Ectodermal cell (in vitro differentiated cells): Measurements from ENCODE around the gene LRP11.

Experiments used
- H3K27ac ChIP-seq: 2 replicates; pipeline ENCODE4 v1.7.0; 2013; ENCODE audit warnings: mild to moderate bottlenecking, low read depth, low read length; ENCODE audit not compliant: insufficient read depth, poor library complexity, severe bottlenecking
- H3K27me3 ChIP-seq: 2 replicates; pipeline ENCODE4 v1.7.0; 2013; ENCODE audit warnings: mild to moderate bottlenecking, low read length; ENCODE audit not compliant: insufficient read depth, control insufficient read depth, poor library complexity, severe bottlenecking
- H3K36me3 ChIP-seq: one replicate; pipeline ENCODE4 v1.7.0; 2013; ENCODE audit warnings: low read length; ENCODE audit not compliant: control insufficient read depth, insufficient read depth
- H3K4me1 ChIP-seq: one replicate; pipeline ENCODE4 v1.7.0; 2013; ENCODE audit warnings: low read length; ENCODE audit not compliant: control insufficient read depth, insufficient read depth
- H3K4me3 ChIP-seq: 2 replicates; pipeline ENCODE4 v1.7.0; 2013; ENCODE audit warnings: low read depth, low read length, control low read depth; ENCODE audit not compliant: insufficient read depth
- H3K9me3 ChIP-seq: 2 replicates; pipeline ENCODE4 v1.7.0; 2013; ENCODE audit warnings: mild to moderate bottlenecking, low read length, moderate library complexity; ENCODE audit not compliant: control insufficient read depth
- WGBS, 2 experiments: methylation state at CpG; one replicate each; pipeline ENCODE4 v1.1.7; 2013; ENCODE audit warnings: missing lambda C conversion rate in 2 of 2; 5-methylcytosine and 5-hydroxymethylcytosine counted together

The LRP11 gene

DNA sequence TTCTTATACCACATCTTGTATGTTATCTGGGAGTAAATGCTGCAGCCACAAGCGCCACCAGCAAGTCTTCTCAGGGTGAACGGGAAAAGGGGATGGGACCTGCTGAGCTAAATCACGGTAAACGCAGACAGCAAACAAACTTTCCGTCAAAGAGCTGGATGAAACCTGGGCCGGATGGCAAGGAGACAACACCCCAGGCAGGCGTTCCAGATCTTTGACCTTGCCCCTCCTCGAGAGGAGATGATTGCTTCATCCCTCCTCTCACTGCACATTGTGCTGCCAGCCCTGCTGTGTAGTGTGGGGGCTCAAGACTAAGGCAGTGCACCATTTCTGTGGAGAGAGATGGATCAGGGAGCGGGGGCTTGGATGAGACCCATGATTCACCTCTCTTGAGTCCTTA, 23.9 kb upstream of the LRP11 start:
- WGBS, 2 experiments = 83 to 87% methylated on average over 9 of the region's 9 CpGs
- Histone ChIP-seq H3K27me3 (peaks cover 10% of the 10 kb centered on the region), H3K4me3 (no peak overlapping the region), H3K9me3 (no peaks in the 10 kb centered on the region), H3K36me3 (no peaks in the 10 kb centered on the region), H3K27ac (no peak overlapping the region), H3K4me1 (no peaks in the 10 kb centered on the region)

DNA sequence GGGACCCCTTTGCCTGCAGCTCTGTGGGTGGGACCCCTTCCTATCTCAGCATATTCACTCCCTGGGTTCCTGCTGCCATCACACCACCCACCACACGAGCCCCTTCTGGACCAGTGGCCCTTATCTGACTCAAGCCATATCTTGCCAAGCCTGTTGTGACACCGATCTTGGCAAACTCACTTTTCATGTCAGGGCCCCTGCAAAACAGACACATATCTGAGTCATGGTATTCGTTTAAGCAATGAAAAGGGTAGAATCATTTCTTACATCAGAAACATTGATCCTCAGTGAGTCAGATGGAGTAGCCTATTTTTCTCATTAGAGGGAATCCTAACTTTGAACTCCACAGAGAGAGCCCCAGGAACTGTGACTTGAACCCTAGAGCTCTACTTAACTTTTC, 23.2 kb upstream of the LRP11 start:
- Histone ChIP-seq H3K4me3 (no peak overlapping the region), H3K36me3 (no peaks in the 10 kb centered on the region), H3K27ac (no peak overlapping the region), H3K9me3 (no peaks in the 10 kb centered on the region), H3K27me3 (peaks cover 10% of the 10 kb centered on the region), H3K4me1 (no peaks in the 10 kb centered on the region)
- 90 to 92% methylated on average over 3 of the region's 3 CpGs for whole genome bisulfite sequencing, 2 experiments

DNA sequence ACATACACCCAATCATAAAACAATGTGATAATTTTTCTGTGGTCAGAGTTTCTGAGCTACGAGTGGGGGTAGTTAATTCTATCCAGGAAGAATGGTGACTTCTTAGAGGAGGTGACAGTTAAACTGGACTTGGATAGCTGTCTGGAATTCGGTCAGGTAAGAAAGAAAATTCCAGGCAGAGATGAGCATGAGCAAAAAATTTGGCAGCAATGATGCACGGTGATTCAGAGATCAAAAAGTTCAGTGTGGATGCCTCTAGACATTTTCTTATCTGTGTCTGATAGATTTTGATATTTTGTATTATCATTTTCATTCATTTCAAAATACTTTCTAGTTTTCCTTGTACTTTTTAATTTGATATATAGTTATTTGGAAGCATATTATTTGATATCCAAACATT, 21.7 kb upstream of the LRP11 start:
- no peaks in the 10 kb centered on the region for H3K4me1 ChIP-seq
- H3K36me3 ChIP-seq = no peaks in the 10 kb centered on the region
- no peak overlapping the region for H3K27ac ChIP-seq
- peaks cover 10% of the 10 kb centered on the region for H3K27me3 ChIP-seq
- no peak overlapping the region for H3K4me3 ChIP-seq
- 91 to 95% methylated on average over 3 of the region's 3 CpGs for WGBS, 2 experiments
- H3K9me3 ChIP-seq = no peaks in the 10 kb centered on the region

DNA sequence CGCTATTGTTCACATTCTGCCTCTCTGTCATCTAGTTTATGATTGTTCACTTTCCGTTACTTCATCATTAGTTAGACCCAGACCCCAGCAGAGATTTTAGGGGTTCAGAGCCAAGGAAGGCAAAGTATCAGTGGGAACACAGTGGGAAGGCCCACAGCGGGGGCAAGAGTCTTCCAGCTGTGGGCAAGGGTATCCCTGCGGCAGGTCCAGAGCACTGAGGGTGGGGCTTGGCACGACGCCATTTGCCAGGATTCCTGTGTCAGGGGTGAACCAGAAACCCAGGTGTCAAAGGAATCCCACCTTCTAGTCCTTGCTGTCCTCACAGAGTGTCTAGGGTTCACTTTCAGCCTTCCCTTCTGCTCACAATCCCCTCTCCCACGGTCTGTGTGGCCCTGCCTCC, 20.5 kb upstream of the LRP11 start:
- peaks cover 10% of the 10 kb centered on the region for H3K27me3 ChIP-seq
- H3K9me3 ChIP-seq = no peaks in the 10 kb centered on the region
- H3K27ac ChIP-seq = no peak overlapping the region
- 85 to 87% methylated on average over 7 of the region's 7 CpGs for WGBS, 2 experiments
- H3K4me1 ChIP-seq = no peaks in the 10 kb centered on the region
- no peaks in the 10 kb centered on the region for H3K36me3 ChIP-seq
- no peak overlapping the region for H3K4me3 ChIP-seq

DNA sequence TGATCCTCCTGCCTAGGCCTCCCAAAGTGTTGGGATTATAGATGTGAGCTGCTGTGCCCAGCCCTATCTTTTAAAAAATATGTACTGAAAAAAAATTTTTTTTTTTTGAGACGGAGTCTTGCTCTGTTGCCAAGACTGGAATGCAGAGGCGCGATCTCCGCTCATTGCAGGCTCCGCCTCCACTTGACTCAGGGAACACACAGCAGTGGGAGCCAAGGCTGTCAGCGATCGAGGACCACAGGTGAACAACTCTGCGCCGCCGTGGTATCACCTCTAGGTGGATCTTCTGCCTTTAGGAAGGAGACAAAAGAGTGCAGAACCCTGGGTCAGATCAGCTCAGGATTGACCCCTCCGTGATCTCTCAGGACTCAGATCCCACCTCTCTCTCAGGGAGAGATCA, 20.1 kb upstream of the LRP11 start:
- H3K4me1 ChIP-seq = no peaks in the 10 kb centered on the region
- WGBS, 2 experiments = 48 to 57% methylated on average over 11 of the region's 11 CpGs
- no peak overlapping the region for H3K4me3 ChIP-seq
- H3K27me3 ChIP-seq = peaks cover 10% of the 10 kb centered on the region
- no peaks in the 10 kb centered on the region for H3K36me3 ChIP-seq
- no peaks in the 10 kb centered on the region for H3K9me3 ChIP-seq
- H3K27ac ChIP-seq = no peak overlapping the region

DNA sequence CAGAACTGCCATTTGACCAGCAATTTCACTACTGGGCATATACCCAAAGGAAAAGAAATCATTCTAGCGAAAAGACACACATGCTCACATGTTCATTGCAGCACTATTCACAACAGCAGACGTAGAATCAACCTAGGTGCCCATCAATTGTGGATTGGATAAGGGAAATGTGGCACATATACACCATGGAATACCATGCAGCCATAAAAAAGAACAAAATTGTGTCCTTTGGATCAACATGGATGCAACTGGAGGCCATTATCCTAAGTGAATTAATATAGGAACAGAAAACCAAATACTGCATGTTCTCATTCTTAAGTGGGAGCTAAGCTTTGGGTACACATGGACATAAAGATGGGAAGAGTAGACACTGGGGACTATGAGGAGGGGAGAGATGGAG, 17.7 kb upstream of the LRP11 start:
- WGBS, 2 experiments = 61 to 80% methylated on average over 2 of the region's 2 CpGs
- Histone ChIP-seq H3K9me3 (no peaks in the 10 kb centered on the region), H3K27me3 (peaks cover 10% of the 10 kb centered on the region)

DNA sequence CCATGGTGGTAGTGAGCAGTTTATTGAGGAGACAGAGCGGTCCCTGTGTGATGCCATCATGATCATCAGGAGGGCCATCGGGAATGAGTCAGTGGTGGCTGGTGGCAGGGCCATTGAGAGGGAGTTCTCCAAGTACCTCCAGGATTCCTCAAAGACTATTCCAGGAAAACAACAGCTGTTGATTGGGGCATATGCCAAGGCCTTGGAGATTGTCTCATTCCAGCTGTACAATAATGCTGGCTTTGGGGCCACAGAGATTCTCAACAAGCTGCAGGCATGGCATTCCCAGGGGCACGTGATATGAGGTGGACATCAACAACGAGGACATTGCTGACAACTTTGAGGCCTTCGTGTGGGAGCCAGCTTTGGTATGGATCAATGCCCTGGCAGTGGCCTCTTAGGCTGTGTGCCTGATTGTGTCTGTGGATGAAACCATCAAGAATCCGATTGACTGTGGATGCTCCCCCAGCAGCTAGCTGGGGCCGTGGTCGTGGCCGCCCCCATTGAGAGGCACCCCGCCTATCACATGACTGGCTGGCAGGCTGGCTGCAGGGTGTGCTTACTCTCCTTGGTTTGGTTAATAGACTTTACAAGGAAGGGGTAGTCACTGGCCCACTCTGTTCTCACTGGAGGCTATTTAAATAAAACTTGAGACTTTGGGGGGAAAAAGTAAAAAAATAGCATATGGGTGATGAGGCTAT, 17.1 kb upstream of the LRP11 start:
- Histone ChIP-seq H3K36me3 (no peaks in the 10 kb centered on the region), H3K27ac (no peak overlapping the region), H3K4me1 (no peaks in the 10 kb centered on the region), H3K9me3 (no peaks in the 10 kb centered on the region), H3K27me3 (peaks cover 10% of the 10 kb centered on the region), H3K4me3 (no peak overlapping the region)
- WGBS, 2 experiments = 83 to 88% methylated on average over 10 of the region's 10 CpGs

More for the DNA sequence above, 17.7 kb upstream of the LRP11 start:
- Histone ChIP-seq H3K4me1 (no peaks in the 10 kb centered on the region), H3K36me3 (no peaks in the 10 kb centered on the region), H3K4me3 (no peak overlapping the region), H3K27ac (no peak overlapping the region)

DNA sequence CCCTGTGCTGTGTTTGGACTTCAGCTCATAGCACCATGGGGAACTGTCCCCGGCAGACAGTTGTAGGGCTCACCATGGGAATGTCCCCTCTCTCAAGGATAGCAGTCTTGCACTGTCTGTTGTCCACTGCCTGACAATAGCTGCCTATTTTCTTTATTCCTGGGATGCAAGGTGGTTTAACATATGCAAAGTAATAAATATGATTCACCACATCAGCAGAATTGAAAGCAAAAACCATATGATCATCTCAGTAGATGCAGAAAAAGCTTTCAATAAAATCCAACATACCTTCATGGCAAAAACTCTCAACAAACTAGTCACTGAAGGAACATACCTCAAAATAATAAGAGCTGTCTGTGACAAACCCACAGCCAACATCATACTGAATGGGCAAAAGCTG, 13.5 kb upstream of the LRP11 start:
- no peaks in the 10 kb centered on the region for H3K4me1 ChIP-seq
- no peaks in the 10 kb centered on the region for H3K27me3 ChIP-seq
- H3K36me3 ChIP-seq = no peaks in the 10 kb centered on the region
- no peaks in the 10 kb centered on the region for H3K9me3 ChIP-seq
- H3K4me3 ChIP-seq = no peak overlapping the region
- H3K27ac ChIP-seq = no peak overlapping the region
- 78 to 87% methylated on average over 1 of the region's 1 CpG for WGBS, 2 experiments

DNA sequence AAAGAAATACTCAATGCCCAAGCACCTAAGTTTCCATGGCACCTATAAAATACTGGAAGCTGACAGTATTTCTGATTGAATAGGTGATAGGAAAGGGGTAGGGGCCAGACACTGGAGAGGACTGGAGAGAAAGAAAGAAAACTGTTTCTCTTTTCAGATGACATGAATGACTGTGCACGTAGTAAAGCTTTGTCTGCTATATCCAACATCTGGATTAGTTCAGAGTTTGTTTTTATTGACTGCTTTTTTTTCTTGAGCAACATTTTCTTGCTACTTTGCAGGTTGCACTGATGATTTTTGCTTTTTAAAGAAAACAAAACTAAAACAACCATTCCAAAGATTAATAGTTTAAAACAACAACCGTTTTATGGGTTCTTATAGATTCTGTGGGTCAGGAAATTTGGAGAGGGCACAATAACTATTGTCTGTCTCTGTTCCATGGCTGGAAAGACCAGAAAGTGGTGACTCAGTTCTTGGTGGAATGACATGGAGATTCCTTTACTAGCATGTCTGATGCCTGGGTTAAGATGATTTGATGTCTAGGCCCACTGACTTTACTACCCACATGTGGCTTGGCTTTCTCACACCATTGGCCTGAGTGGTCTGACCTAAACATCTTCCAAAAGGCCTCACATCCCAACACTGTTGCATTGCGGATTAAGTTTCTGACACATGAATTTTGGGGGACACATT, 12.2 kb upstream of the LRP11 start:
- no peaks in the 10 kb centered on the region for H3K9me3 ChIP-seq
- WGBS, 2 experiments = 94 to 96% methylated on average over 3 of the region's 3 CpGs
- no peaks in the 10 kb centered on the region for H3K4me1 ChIP-seq
- H3K36me3 ChIP-seq = no peaks in the 10 kb centered on the region
- H3K4me3 ChIP-seq = no peak overlapping the region
- H3K27me3 ChIP-seq = no peaks in the 10 kb centered on the region
- H3K27ac ChIP-seq = no peak overlapping the region

DNA sequence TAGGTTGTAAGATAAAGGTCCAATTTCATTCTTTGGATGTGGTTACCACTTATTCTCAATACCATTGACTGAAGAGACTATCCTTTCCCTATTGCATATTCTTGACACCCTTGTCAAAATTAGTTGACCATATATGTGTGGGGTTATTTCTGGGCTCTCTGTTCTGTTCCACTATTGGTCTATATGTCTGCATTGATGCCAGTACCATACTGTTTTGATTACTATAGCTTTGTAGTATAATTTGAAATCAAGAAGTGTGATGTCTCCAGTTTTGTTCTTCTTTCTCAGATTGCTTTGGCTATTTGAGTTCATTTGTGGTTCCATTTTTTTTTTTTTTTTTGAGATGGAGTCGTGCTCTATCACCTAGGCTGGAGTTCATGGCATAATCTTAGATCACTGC, 8.1 kb upstream of the LRP11 start:
- Histone ChIP-seq H3K4me3 (no peak overlapping the region), H3K27ac (no peak overlapping the region), H3K27me3 (no peaks in the 10 kb centered on the region), H3K9me3 (no peaks in the 10 kb centered on the region), H3K36me3 (no peaks in the 10 kb centered on the region), H3K4me1 (no peaks in the 10 kb centered on the region)
- 90 to 92% methylated on average over 1 of the region's 1 CpG for WGBS, 2 experiments
